ENCODE measurements around the gene ZNF827.

DNA sequence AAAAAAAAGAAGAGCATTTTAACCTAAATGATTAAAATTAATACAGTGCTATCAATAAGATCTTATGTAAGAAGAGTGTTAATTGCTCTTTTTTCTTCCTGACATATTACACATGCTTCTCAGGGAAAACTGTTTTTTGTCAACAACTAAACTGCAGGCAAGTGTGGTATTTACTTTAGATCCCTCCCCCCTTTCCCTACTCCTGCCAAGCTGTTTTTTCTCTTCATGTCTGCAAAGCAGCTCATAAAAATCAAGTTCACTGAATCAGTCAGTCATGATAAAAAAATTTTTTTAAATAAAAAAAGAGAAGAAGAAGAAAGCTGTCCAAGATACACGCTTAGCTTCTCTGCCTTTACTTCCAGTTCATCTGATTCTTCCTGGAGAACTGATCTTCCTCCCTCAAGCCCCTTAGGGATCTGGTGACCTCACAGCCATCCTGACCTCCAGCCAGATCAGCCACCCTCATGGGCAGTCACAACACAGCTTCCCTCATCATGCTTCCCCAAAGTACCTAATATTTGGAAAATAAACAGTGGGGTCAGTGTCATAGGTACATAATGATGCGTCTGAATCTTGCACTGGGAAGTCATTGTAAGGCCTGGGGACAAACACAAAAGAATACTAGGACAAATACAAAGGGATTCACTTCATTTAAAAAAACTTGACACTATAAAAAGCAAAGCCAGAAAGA lies 87.0 kb downstream of the ZNF827 start:
- TF ChIP-seq, protein P1, sequence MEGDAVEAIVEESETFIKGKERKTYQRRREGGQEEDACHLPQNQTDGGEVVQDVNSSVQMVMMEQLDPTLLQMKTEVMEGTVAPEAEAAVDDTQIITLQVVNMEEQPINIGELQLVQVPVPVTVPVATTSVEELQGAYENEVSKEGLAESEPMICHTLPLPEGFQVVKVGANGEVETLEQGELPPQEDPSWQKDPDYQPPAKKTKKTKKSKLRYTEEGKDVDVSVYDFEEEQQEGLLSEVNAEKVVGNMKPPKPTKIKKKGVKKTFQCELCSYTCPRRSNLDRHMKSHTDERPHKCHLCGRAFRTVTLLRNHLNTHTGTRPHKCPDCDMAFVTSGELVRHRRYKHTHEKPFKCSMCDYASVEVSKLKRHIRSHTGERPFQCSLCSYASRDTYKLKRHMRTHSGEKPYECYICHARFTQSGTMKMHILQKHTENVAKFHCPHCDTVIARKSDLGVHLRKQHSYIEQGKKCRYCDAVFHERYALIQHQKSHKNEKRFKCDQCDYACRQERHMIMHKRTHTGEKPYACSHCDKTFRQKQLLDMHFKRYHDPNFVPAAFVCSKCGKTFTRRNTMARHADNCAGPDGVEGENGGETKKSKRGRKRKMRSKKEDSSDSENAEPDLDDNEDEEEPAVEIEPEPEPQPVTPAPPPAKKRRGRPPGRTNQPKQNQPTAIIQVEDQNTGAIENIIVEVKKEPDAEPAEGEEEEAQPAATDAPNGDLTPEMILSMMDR (conservative IDR thresholded peaks at IDR 0.05; ENCODE audit: low read length): no peak
- TF ChIP-seq EZH2phosphoT487 (IDR thresholded peaks at IDR 0.05; ENCODE audit: borderline replicate concordance): no peak

Data from Loucy (cell line).